Loucy (cell line): ENCODE measurements around the gene MCU.
A peak's percentile ranks its signal among the peaks of the same experiment; 100 is the strongest.

ENCODE experiments used
- H2AFZ ChIP-seq: fragments of 200-600 bp; sonication (generic); 2 replicates; pipeline ENCODE4 v1.6.0; 2016; ENCODE audit warnings: antibody characterized with exemption, mild to moderate bottlenecking, low read length, moderate library complexity
- H3F3A ChIP-seq: fragments of 200-600 bp; 2 replicates; pipeline ENCODE4 v1.6.0; 2016; ENCODE audit warnings: antibody characterized with exemption, low read depth, mild to moderate bottlenecking
- H3K27me3 ChIP-seq: fragments of 200-600 bp; sonication (generic); 2 replicates; pipeline ENCODE4 v1.6.1; 2014; ENCODE audit warnings: low read length, mild to moderate bottlenecking; ENCODE audit not compliant: insufficient read depth, poor library complexity, severe bottlenecking
- H3K36me3 ChIP-seq: fragments of 200-600 bp; sonication (generic); 2 replicates; pipeline ENCODE4 v1.6.1; 2016; ENCODE audit warnings: low read length; ENCODE audit not compliant: insufficient read depth
- H3K4me1 ChIP-seq: fragments of 200-600 bp; sonication (generic); 2 replicates; pipeline ENCODE4 v1.5.1; 2014; ENCODE audit warnings: low read length, mild to moderate bottlenecking; ENCODE audit not compliant: insufficient read depth, poor library complexity, severe bottlenecking
- H3K4me2 ChIP-seq: fragments of 200-600 bp; sonication (generic); 2 replicates; pipeline ENCODE4 v1.6.0; 2014; ENCODE audit warnings: antibody characterized with exemption, low read length, low read depth, mild to moderate bottlenecking; ENCODE audit not compliant: poor library complexity, severe bottlenecking
- H3K4me3 ChIP-seq: fragments of 200-600 bp; sonication (generic); 2 replicates; pipeline ENCODE4 v1.5.1; 2014; ENCODE audit warnings: low read length, mild to moderate bottlenecking, mixed read lengths; ENCODE audit not compliant: poor library complexity, severe bottlenecking
- H3K79me2 ChIP-seq: fragments of 200-600 bp; sonication (generic); 2 replicates; pipeline ENCODE4 v1.6.1; 2014; ENCODE audit warnings: low read length; ENCODE audit not compliant: insufficient read depth
- H3K9ac ChIP-seq: fragments of 200-600 bp; sonication (generic); 2 replicates; pipeline ENCODE4 v1.6.0; 2014; ENCODE audit warnings: mild to moderate bottlenecking, low read depth, low read length, moderate library complexity; ENCODE audit not compliant: poor library complexity, severe bottlenecking
- H3K9me2 ChIP-seq: fragments of 200-600 bp; sonication (generic); replicated peaks from 2 replicates; pipeline ENCODE4 v1.6.1; 2016; ENCODE audit warnings: low read depth, low read length, mixed read lengths
- H3K9me3 ChIP-seq: fragments of 200-600 bp; sonication (generic); 2 replicates; pipeline ENCODE4 v1.6.1; 2014; ENCODE audit warnings: mild to moderate bottlenecking, antibody characterized with exemption, low read length, low read depth; ENCODE audit not compliant: insufficient read depth
- H4K20me1 ChIP-seq: fragments of 200-600 bp; sonication (generic); 2 replicates; pipeline ENCODE4 v1.6.0; 2014; ENCODE audit warnings: antibody characterized with exemption, low read length, mild to moderate bottlenecking; ENCODE audit not compliant: insufficient read depth, poor library complexity, severe bottlenecking
- CTCF ChIP-seq: fragments of 200-600 bp; sonication (generic); conservative IDR thresholded peaks from 2 replicates; pipeline ENCODE4 v1.5.1; 2014; ENCODE audit warnings: mild to moderate bottlenecking, antibody characterized with exemption, low read length
- EZH2phosphoT487 ChIP-seq: fragments of 200-600 bp; IDR thresholded peaks from 2 replicates; pipeline ENCODE4 v1.6.1; 2018; ENCODE audit warnings: antibody characterized with exemption, mild to moderate bottlenecking, moderate library complexity, borderline replicate concordance

MCU gene

GRCh38 chr10:72688208-72688651 is 3.7 kb upstream of the MCU start:
- Histone ChIP-seq H3F3A (no peaks in the 10 kb centered on the region), H3K79me2 (peaks cover 9% of the 10 kb centered on the region), H3K9me2 (no peaks in the 10 kb centered on the region), H3K4me1 (peaks cover 12% of the 10 kb centered on the region), H3K4me3 (no peak overlapping the region), H3K9ac (no peak overlapping the region), H3K9me3 (no peaks in the 10 kb centered on the region), H4K20me1 (no peaks in the 10 kb centered on the region), H3K36me3 (no peaks in the 10 kb centered on the region), H2AFZ (no peak overlapping the region), H3K4me2 (no peak overlapping the region), H3K27me3 (no peaks in the 10 kb centered on the region)
- TF ChIP-seq EZH2phosphoT487: no peak
- no peak for TF ChIP-seq CTCF

DNA sequence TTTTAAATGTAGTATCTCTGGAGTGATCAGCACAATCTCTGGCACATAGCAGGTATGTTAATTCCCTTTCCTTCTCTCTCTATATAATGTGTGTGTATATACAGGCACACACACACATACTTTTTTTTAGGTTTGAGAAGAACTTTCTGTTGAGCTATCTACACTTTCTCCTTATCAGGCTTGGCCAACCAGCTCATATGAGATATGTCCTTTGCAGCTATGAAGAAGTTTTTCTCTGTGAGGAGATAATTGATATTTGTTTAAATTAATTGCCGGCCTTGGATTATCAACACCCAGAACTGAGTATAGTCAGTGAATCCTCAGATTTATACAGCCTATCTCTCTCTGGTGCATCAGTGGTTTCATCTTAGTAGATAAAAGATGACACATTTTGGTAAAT is 2.3 kb upstream of the MCU start:
- Histone ChIP-seq H3K79me2 (peaks cover 23% of the 10 kb centered on the region), H4K20me1 (peaks cover 7% of the 10 kb centered on the region), H3K4me2 (no peak overlapping the region), H3K9me2 (no peaks in the 10 kb centered on the region), H3K4me1 (peaks cover 27% of the 10 kb centered on the region), H3K9ac (no peak overlapping the region), H3F3A (no peaks in the 10 kb centered on the region), H3K27me3 (no peaks in the 10 kb centered on the region), H3K9me3 (no peaks in the 10 kb centered on the region), H2AFZ (no peak overlapping the region), H3K4me3 (no peak overlapping the region), H3K36me3 (no peaks in the 10 kb centered on the region)
- TF ChIP-seq CTCF (no peak), EZH2phosphoT487 (no peak)

GRCh38 chr10:72690071-72690755 is 1.7 kb upstream of the MCU start:
- Histone ChIP-seq H3K9me2 (no peaks in the 10 kb centered on the region), H4K20me1 (peaks cover 10% of the 10 kb centered on the region), H3F3A (no peaks in the 10 kb centered on the region), H3K79me2 (peaks cover 29% of the 10 kb centered on the region), H3K9me3 (no peaks in the 10 kb centered on the region), H3K4me1 (peaks cover 31% of the 10 kb centered on the region), H3K9ac (no peak overlapping the region), H3K4me2 (no peak overlapping the region), H2AFZ (0 out of 2 replicates have a peak overlapping the region, but pooled peaks have one; percentile 4), H3K36me3 (no peaks in the 10 kb centered on the region), H3K4me3 (no peak overlapping the region), H3K27me3 (no peaks in the 10 kb centered on the region)
- TF ChIP-seq CTCF (no peak), EZH2phosphoT487 (no peak)
